Measurements from ENCODE around the gene COL4A3.
"Not testable (repeated sequence)": the region's sequence is repeated elsewhere in the genome, so short reads cannot be mapped to it uniquely, and the experiment has no call there.

Gene COL4A3

GRCh38 chr2:227221120-227221519, 56.7 kb downstream of the COL4A3 start:
- H3K27ac ChIP-seq (ENCODE audit: low read length) = no peak overlapping the region
- H3K9me3 ChIP-seq (ENCODE audit: control insufficient read depth in 1 of 2, low read length in 2 of 2) = no peaks in the 10 kb centered on the region
- no peaks in the 10 kb centered on the region for H3K4me1 ChIP-seq (ENCODE audit: control insufficient read depth in 1 of 2, insufficient read depth in 2 of 2, low read length in 2 of 2)
- no peak overlapping the region for H3K4me3 ChIP-seq (ENCODE audit: low read depth in 1 of 2, low read length in 2 of 2)
- H3K36me3 ChIP-seq (ENCODE audit: control insufficient read depth in 1 of 2, insufficient read depth in 2 of 2, low read length in 2 of 2) = no peaks in the 10 kb centered on the region
- H3K27me3 ChIP-seq (ENCODE audit: low read depth, low read length) = no peaks in the 10 kb centered on the region

- no peaks in the 10 kb centered on the region for H3K4me1 ChIP-seq (ENCODE audit: control insufficient read depth in 1 of 2, insufficient read depth in 2 of 2, low read length in 2 of 2)
- H3K27me3 ChIP-seq (ENCODE audit: low read depth, low read length) = no peaks in the 10 kb centered on the region
- no peaks in the 10 kb centered on the region for H3K36me3 ChIP-seq (ENCODE audit: control insufficient read depth in 1 of 2, insufficient read depth in 2 of 2, low read length in 2 of 2)
- H3K4me3 ChIP-seq (ENCODE audit: low read depth in 1 of 2, low read length in 2 of 2) = no peak overlapping the region
- no peaks in the 10 kb centered on the region for H3K9me3 ChIP-seq (ENCODE audit: control insufficient read depth in 1 of 2, low read length in 2 of 2)
- H3K27ac ChIP-seq (ENCODE audit: low read length) = no peak overlapping the region
Observed at GRCh38 chr2:227222292-227222691, 57.9 kb downstream of the COL4A3 start.

- H3K4me3 ChIP-seq (ENCODE audit: low read depth in 1 of 2, low read length in 2 of 2); H3K4me1 ChIP-seq (ENCODE audit: control insufficient read depth in 1 of 2, insufficient read depth in 2 of 2, low read length in 2 of 2); H3K36me3 ChIP-seq (ENCODE audit: control insufficient read depth in 1 of 2, insufficient read depth in 2 of 2, low read length in 2 of 2); H3K27ac ChIP-seq (ENCODE audit: low read length); H3K27me3 ChIP-seq (ENCODE audit: low read depth, low read length); H3K9me3 ChIP-seq (ENCODE audit: control insufficient read depth in 1 of 2, low read length in 2 of 2): not testable (repeated sequence)
Observed at GRCh38 chr2:227225641-227226040, 61.2 kb downstream of the COL4A3 start.

DNA sequence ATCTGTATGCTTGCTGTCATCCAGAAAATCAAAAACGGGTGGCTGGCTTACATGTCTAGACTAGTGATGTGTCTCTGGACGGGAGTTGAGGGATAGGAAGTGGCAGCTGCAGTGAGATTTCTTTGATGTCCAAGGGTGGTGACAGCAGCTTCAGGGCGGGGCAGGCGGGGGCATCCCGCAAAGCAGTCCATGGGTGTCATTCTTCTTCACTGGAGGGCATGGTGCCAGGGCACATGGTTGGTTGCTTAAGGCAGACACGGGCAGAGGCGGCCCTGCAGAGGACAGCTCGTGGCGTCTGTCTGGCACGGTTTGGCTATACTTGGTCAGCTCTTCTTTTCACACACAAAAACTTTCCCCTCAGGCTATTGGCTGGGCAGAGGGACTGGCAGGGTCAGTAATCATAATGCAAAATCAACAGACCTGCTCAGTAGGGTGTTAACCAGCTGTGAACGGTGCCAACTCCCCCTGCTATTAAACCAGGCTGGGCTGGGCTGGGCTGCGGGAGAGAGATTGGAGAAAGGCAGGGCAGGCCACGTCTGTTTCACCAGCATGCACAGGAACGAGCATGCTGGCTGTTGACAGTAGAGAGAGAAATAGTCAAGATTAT, 63.7 kb downstream of the COL4A3 start:
- H3K4me1 ChIP-seq (ENCODE audit: control insufficient read depth in 1 of 2, insufficient read depth in 2 of 2, low read length in 2 of 2) = no peaks in the 10 kb centered on the region
- no peaks in the 10 kb centered on the region for H3K9me3 ChIP-seq (ENCODE audit: control insufficient read depth in 1 of 2, low read length in 2 of 2)
- no peak overlapping the region for H3K27ac ChIP-seq (ENCODE audit: low read length)
- no peaks in the 10 kb centered on the region for H3K27me3 ChIP-seq (ENCODE audit: low read depth, low read length)
- no peaks in the 10 kb centered on the region for H3K36me3 ChIP-seq (ENCODE audit: control insufficient read depth in 1 of 2, insufficient read depth in 2 of 2, low read length in 2 of 2)
- H3K4me3 ChIP-seq (ENCODE audit: low read depth in 1 of 2, low read length in 2 of 2) = no peak overlapping the region

DNA sequence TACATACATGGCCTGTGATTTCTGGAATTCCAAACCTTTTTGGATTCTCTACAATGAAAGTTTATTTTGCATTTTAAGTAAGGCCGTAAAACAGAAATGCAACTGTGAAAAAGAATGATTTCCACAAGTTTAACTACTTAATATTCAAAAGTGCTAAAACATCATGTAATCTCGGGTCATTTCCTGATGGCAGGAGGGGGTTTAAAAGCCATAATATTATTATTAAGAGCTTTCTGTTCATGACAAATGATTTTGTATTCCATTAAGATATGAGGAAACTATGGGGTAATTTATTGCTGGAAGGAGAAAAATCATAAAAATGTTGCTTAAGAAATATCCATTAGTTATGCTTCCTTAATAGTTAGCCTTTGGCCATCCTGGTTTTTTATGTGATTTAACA, 65.7 kb downstream of the COL4A3 start:
- Histone ChIP-seq H3K9me3 (ENCODE audit: control insufficient read depth in 1 of 2, low read length in 2 of 2) (no peaks in the 10 kb centered on the region), H3K4me3 (ENCODE audit: low read depth in 1 of 2, low read length in 2 of 2) (no peak overlapping the region), H3K36me3 (ENCODE audit: control insufficient read depth in 1 of 2, insufficient read depth in 2 of 2, low read length in 2 of 2) (no peaks in the 10 kb centered on the region), H3K27ac (ENCODE audit: low read length) (no peak overlapping the region), H3K27me3 (ENCODE audit: low read depth, low read length) (no peaks in the 10 kb centered on the region), H3K4me1 (ENCODE audit: control insufficient read depth in 1 of 2, insufficient read depth in 2 of 2, low read length in 2 of 2) (no peaks in the 10 kb centered on the region)

DNA sequence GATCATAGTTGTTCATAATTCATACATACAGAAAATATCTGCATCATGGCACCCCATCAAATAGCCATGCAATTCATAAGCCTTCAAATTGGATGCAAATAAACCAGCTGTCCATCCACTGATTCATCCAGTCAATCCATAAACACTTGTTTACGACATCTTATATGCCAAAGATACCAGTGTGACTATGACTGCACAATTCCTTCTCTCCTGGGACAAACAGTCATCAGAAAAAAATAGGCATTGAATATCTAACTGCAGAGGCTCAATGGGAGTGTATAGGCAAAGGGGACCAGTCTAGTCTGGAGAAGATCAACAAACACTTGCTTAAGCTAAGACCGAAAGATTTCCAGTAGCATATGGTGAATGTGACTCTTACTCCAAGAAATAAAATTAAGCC, 70.0 kb downstream of the COL4A3 start:
- H3K4me3 ChIP-seq (ENCODE audit: low read depth in 1 of 2, low read length in 2 of 2) = no peak overlapping the region
- no peaks in the 10 kb centered on the region for H3K9me3 ChIP-seq (ENCODE audit: control insufficient read depth in 1 of 2, low read length in 2 of 2)
- H3K4me1 ChIP-seq (ENCODE audit: control insufficient read depth in 1 of 2, insufficient read depth in 2 of 2, low read length in 2 of 2) = no peaks in the 10 kb centered on the region
- no peak overlapping the region for H3K27ac ChIP-seq (ENCODE audit: low read length)
- no peaks in the 10 kb centered on the region for H3K36me3 ChIP-seq (ENCODE audit: control insufficient read depth in 1 of 2, insufficient read depth in 2 of 2, low read length in 2 of 2)
- no peaks in the 10 kb centered on the region for H3K27me3 ChIP-seq (ENCODE audit: low read depth, low read length)

GRCh38 chr2:227237786-227238185, 73.4 kb downstream of the COL4A3 start:
- H3K27me3 ChIP-seq (ENCODE audit: low read depth, low read length) = no peaks in the 10 kb centered on the region

DNA sequence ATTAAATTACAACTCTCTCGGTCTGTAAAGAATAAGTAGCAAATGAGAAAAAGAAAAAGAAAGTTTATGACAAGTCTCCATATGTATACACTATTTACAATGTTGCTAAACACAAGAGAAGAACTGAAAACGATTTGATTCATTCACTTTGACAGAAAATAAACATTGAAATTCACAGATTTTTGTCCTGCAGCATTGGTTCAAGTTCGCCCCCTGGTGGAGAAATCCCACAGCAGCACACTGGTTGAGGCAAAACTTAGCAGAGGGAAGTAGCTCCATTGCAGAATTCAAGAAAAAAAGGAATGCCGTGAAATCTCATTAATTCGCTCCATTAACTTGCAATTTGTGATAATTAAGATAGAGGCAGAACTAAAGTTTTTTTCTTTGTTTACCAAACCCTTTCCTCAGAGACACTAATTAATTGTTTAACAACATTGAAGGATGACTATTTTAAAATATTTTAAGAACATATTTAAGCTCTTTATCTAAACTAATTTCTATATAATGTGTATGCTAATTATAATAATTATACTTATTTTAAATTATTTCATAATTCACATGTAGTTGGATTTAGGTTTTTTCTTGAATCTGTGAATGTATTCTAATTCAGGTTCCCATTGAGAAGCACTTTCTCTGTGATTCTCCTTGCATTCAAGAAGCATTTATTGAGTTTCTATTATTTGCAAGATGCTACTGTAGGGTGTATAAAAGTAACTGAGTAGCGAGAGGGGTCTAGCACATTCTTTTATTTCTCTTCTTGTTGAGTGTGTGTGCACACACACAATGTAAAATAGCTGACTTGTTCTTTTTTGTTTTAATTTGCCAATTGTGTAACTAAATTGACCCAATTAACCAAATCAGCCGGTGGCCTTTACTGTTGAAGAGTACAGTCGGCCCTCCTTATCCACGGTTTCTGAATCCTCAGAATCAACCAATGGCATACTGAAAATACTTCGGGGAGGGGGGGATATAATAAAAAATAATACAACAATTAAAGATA, 74.1 kb downstream of the COL4A3 start:
- Histone ChIP-seq H3K4me1 (ENCODE audit: control insufficient read depth in 1 of 2, insufficient read depth in 2 of 2, low read length in 2 of 2) (no peaks in the 10 kb centered on the region), H3K36me3 (ENCODE audit: control insufficient read depth in 1 of 2, insufficient read depth in 2 of 2, low read length in 2 of 2) (no peaks in the 10 kb centered on the region), H3K27me3 (ENCODE audit: low read depth, low read length) (no peaks in the 10 kb centered on the region), H3K27ac (ENCODE audit: low read length) (no peak overlapping the region), H3K4me3 (ENCODE audit: low read depth in 1 of 2, low read length in 2 of 2) (no peak overlapping the region), H3K9me3 (ENCODE audit: control insufficient read depth in 1 of 2, low read length in 2 of 2) (no peaks in the 10 kb centered on the region)

More at GRCh38 chr2:227237786-227238185, 73.4 kb downstream of the COL4A3 start:
- Histone ChIP-seq H3K4me3 (ENCODE audit: low read depth in 1 of 2, low read length in 2 of 2) (no peak overlapping the region), H3K27ac (ENCODE audit: low read length) (no peak overlapping the region), H3K36me3 (ENCODE audit: control insufficient read depth in 1 of 2, insufficient read depth in 2 of 2, low read length in 2 of 2) (no peaks in the 10 kb centered on the region), H3K4me1 (ENCODE audit: control insufficient read depth in 1 of 2, insufficient read depth in 2 of 2, low read length in 2 of 2) (no peaks in the 10 kb centered on the region), H3K9me3 (ENCODE audit: control insufficient read depth in 1 of 2, low read length in 2 of 2) (no peaks in the 10 kb centered on the region)

GRCh38 chr2:227241005-227241404, 76.6 kb downstream of the COL4A3 start:
- Histone ChIP-seq H3K27ac (ENCODE audit: low read length) (no peak overlapping the region), H3K27me3 (ENCODE audit: low read depth, low read length) (no peaks in the 10 kb centered on the region), H3K9me3 (ENCODE audit: control insufficient read depth in 1 of 2, low read length in 2 of 2) (no peaks in the 10 kb centered on the region), H3K4me3 (ENCODE audit: low read depth in 1 of 2, low read length in 2 of 2) (no peak overlapping the region), H3K36me3 (ENCODE audit: control insufficient read depth in 1 of 2, insufficient read depth in 2 of 2, low read length in 2 of 2) (no peaks in the 10 kb centered on the region), H3K4me1 (ENCODE audit: control insufficient read depth in 1 of 2, insufficient read depth in 2 of 2, low read length in 2 of 2) (no peaks in the 10 kb centered on the region)

DNA sequence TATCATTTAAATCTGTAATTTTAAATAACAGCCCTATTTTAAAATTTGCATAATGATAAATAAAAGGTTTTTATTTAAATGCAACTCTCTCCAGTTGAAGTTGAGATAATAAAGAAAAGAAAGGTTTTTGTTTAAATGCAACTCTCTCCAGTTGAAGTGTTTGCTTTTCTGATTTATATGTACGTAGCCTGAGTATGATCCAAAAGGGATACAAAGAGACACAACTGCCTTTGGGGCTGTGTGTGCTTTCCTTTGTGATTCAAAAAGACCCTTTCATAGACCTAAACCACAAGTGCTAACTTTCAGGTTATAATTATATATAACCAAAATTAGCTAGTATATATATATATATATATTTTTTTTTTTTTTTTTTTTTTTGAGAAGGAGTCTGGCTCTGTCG, 84.5 kb downstream of the COL4A3 start:
- Histone ChIP-seq H3K4me3 (ENCODE audit: low read depth in 1 of 2, low read length in 2 of 2) (no peak overlapping the region), H3K27ac (ENCODE audit: low read length) (no peak overlapping the region), H3K9me3 (ENCODE audit: control insufficient read depth in 1 of 2, low read length in 2 of 2) (no peaks in the 10 kb centered on the region), H3K4me1 (ENCODE audit: control insufficient read depth in 1 of 2, insufficient read depth in 2 of 2, low read length in 2 of 2) (no peaks in the 10 kb centered on the region), H3K36me3 (ENCODE audit: control insufficient read depth in 1 of 2, insufficient read depth in 2 of 2, low read length in 2 of 2) (no peaks in the 10 kb centered on the region), H3K27me3 (ENCODE audit: low read depth, low read length) (no peaks in the 10 kb centered on the region)

GRCh38 chr2:227252831-227253230, 88.4 kb downstream of the COL4A3 start:
- Histone ChIP-seq H3K4me3 (ENCODE audit: low read depth in 1 of 2, low read length in 2 of 2) (no peak overlapping the region), H3K4me1 (ENCODE audit: control insufficient read depth in 1 of 2, insufficient read depth in 2 of 2, low read length in 2 of 2) (no peaks in the 10 kb centered on the region), H3K36me3 (ENCODE audit: control insufficient read depth in 1 of 2, insufficient read depth in 2 of 2, low read length in 2 of 2) (peaks cover 0 to 3% of the 10 kb centered on the region in 2 donors), H3K27me3 (ENCODE audit: low read depth, low read length) (no peaks in the 10 kb centered on the region), H3K27ac (ENCODE audit: low read length) (no peak overlapping the region), H3K9me3 (ENCODE audit: control insufficient read depth in 1 of 2, low read length in 2 of 2) (no peaks in the 10 kb centered on the region)
